GM23248 (cell line): ENCODE results near the gene LBP.

Experiments
- EZH2 ChIP-seq: fragments of 200-600 bp; sonication (generic); IDR thresholded peaks from 2 replicates; pipeline ENCODE4 v1.6.1; 2018; ENCODE audit warnings: antibody characterized with exemption, mild to moderate bottlenecking; ENCODE audit not compliant: insufficient read depth, poor library complexity, severe bottlenecking
- EZH2phosphoT487 ChIP-seq: fragments of 200-600 bp; sonication (generic); IDR thresholded peaks from 2 replicates; pipeline ENCODE4 v1.6.1; 2018; ENCODE audit warnings: antibody characterized with exemption, moderate library complexity, mild to moderate bottlenecking, low read depth; ENCODE audit not compliant: insufficient read depth

GRCh38 chr20:38344107-38344701 is 2.1 kb upstream of the LBP start:
- no peak for TF ChIP-seq EZH2
- no peak for TF ChIP-seq EZH2phosphoT487
